HG03095 (cell line): Measurements from ENCODE around the gene PRRT4.

Source experiments
- ATAC-seq: cut with Tn5 transposase; IDR thresholded peaks from one replicate; pipeline ENCODE4 v1.9.1; 2021; ENCODE audit warnings: moderate library complexity; ENCODE audit not compliant: unreplicated experiment

Gene PRRT4

GRCh38 chr7:128361411-128362379, at the start of gene PRRT4:
Gene PRRT4, minus strand, starts transcription at chr7:128361690.
- ATAC-seq, result no peak

GRCh38 chr7:128410451-128410753, 48.9 kb upstream of the PRRT4 start:
- no peak for ATAC-seq

GRCh38 chr7:128409596-128410450, 48.3 kb upstream of the PRRT4 start, which contains the start of gene IMPDH1:
Gene IMPDH1, minus strand, starts transcription at chr7:128409982. Its CDS starts 81 bp downstream, at chr7:128409901.
- peak; percentile 79 for ATAC-seq

- ATAC-seq, result no peak
These were observed 47.5 kb upstream of the PRRT4 start for GRCh38 chr7:128408709-128409595.

GRCh38 chr7:128407751-128408708, 46.5 kb upstream of the PRRT4 start:
- ATAC-seq, result no peak

- ATAC-seq, result no peak
These were observed 45.7 kb upstream of the PRRT4 start for GRCh38 chr7:128407233-128407589.

- no peak for ATAC-seq
These were observed 45.1 kb upstream of the PRRT4 start for GRCh38 chr7:128406314-128407232.

- ATAC-seq, result no peak
These were observed 44.2 kb upstream of the PRRT4 start for GRCh38 chr7:128405471-128406313.

- ATAC-seq, result no peak
These were observed 43.5 kb upstream of the PRRT4 start for GRCh38 chr7:128404886-128405470.

- ATAC-seq, result no peak
These were observed 42.7 kb upstream of the PRRT4 start for GRCh38 chr7:128404143-128404681.

- no peak for ATAC-seq
These were observed 42.2 kb upstream of the PRRT4 start for GRCh38 chr7:128403676-128404075.

- ATAC-seq, result no peak
These were observed 40.9 kb upstream of the PRRT4 start for GRCh38 chr7:128402356-128402755.

- ATAC-seq, result no peak
These were observed 39.1 kb upstream of the PRRT4 start for GRCh38 chr7:128400566-128400965.

GRCh38 chr7:128399991-128400390, 38.5 kb upstream of the PRRT4 start:
- no peak for ATAC-seq

- ATAC-seq, result no peak
These were observed 37.3 kb upstream of the PRRT4 start for GRCh38 chr7:128398841-128399135.

- no peak for ATAC-seq
These were observed 36.7 kb upstream of the PRRT4 start for GRCh38 chr7:128398016-128398840.
